GM23248 (cell line): Measurements from ENCODE around the gene BASP1. TPM values are rescaled to one million over a fixed set of nuclear protein-coding genes. Genes with fewer than 3 reads are reported as not detected.

ENCODE experiments used
- DNase-seq: peaks from one replicate; pipeline ENCODE4 v3.0.0-alpha.2; 2015
- H2AFZ ChIP-seq: fragments of 200-600 bp; sonication (generic); 2 replicates; pipeline ENCODE4 v1.6.1; 2016; ENCODE audit warnings: antibody characterized with exemption
- H3F3A ChIP-seq: fragments of 200-600 bp; sonication (generic); 2 replicates; pipeline ENCODE4 v1.6.1; 2016; ENCODE audit warnings: mild to moderate bottlenecking, antibody characterized with exemption, mixed run types; ENCODE audit not compliant: insufficient read depth
- H3K27ac ChIP-seq: fragments of 200-600 bp; sonication (generic); 2 replicates; pipeline ENCODE4 v1.5.1; 2016; ENCODE audit warnings: mild to moderate bottlenecking
- H3K27me3 ChIP-seq: fragments of 200-600 bp; sonication (generic); replicated peaks from 2 replicates; pipeline ENCODE4 v1.6.1; 2016; ENCODE audit warnings: mild to moderate bottlenecking; ENCODE audit not compliant: insufficient read depth
- H3K36me3 ChIP-seq: fragments of 200-600 bp; sonication (generic); 2 replicates; pipeline ENCODE4 v1.6.1; 2016; ENCODE audit warnings: low read depth, mild to moderate bottlenecking
- H3K4me1 ChIP-seq: fragments of 200-600 bp; sonication (generic); 2 replicates; pipeline ENCODE4 v1.6.1; 2016; ENCODE audit warnings: mild to moderate bottlenecking; ENCODE audit not compliant: insufficient read depth
- H3K4me2 ChIP-seq: fragments of 200-600 bp; sonication (generic); one replicate; pipeline ENCODE4 v1.6.1; 2016; ENCODE audit warnings: mild to moderate bottlenecking; ENCODE audit not compliant: unreplicated experiment
- H3K4me3 ChIP-seq: fragments of 200-600 bp; sonication (generic); 2 replicates; pipeline ENCODE4 v1.5.1; 2016; ENCODE audit warnings: mild to moderate bottlenecking
- H3K79me2 ChIP-seq: fragments of 200-600 bp; sonication (generic); 2 replicates; pipeline ENCODE4 v1.6.1; 2016; ENCODE audit warnings: mild to moderate bottlenecking; ENCODE audit not compliant: insufficient read depth
- H3K9ac ChIP-seq: fragments of 200-600 bp; sonication (generic); 2 replicates; pipeline ENCODE4 v1.6.1; 2016; ENCODE audit warnings: mild to moderate bottlenecking
- H3K9me2 ChIP-seq: fragments of 200-600 bp; sonication (generic); 2 replicates; pipeline ENCODE4 v1.6.1; 2016; ENCODE audit warnings: mixed run types, mild to moderate bottlenecking, moderate library complexity; ENCODE audit not compliant: insufficient read depth
- H3K9me3 ChIP-seq: fragments of 200-600 bp; sonication (generic); one replicate; pipeline ENCODE4 v1.6.1; 2017; ENCODE audit warnings: low read depth
- H4K20me1 ChIP-seq: fragments of 200-600 bp; sonication (generic); 2 replicates; pipeline ENCODE4 v1.6.0; 2016; ENCODE audit not compliant: insufficient read depth
- EZH2 ChIP-seq: fragments of 200-600 bp; sonication (generic); IDR thresholded peaks from 2 replicates; pipeline ENCODE4 v1.6.1; 2018; ENCODE audit warnings: antibody characterized with exemption, mild to moderate bottlenecking; ENCODE audit not compliant: insufficient read depth, poor library complexity, severe bottlenecking
- EZH2phosphoT487 ChIP-seq: fragments of 200-600 bp; sonication (generic); IDR thresholded peaks from 2 replicates; pipeline ENCODE4 v1.6.1; 2018; ENCODE audit warnings: antibody characterized with exemption, moderate library complexity, mild to moderate bottlenecking, low read depth; ENCODE audit not compliant: insufficient read depth
- WGBS, 2 experiments: methylation state at CpG; one replicate each; pipeline ENCODE4 v1.1.6; 2015 to 2017; ENCODE audit warnings: low lambda C conversion rate in 2 of 2, low coverage in 1 of 2; ENCODE audit errors: missing lambda C conversion rate in 2 of 2; 5-methylcytosine and 5-hydroxymethylcytosine counted together
- in situ Hi-C: fragments of 300-500 bp; cut with MboI; formaldehyde crosslinking; loops from 2 replicates; pipeline ENCODE4 v1.15.0; 2020
- polyA plus RNA-seq: library from polyadenylated mRNA; unstranded; fragments of >200 nt; fragmentation: Nextera tagmentation; extraction: Ambion mirVana; gene quantifications from 2 replicates; pipeline ENCODE4 v1.2.1, GENCODE V29; 2016
- small RNA-seq: library from RNA; depleted of rRNA; stranded (forward); fragments of <200 nt; gene quantifications from one replicate; pipeline ENCODE3, GENCODE V24; 2014; ENCODE audit warnings: low read depth, low replicate concordance
- total RNA-seq: library from RNA; depleted of rRNA; stranded (reverse); fragments of >200 nt; shearing (Covaris generic); gene quantifications from 2 replicates; pipeline ENCODE4 v1.2.3, GENCODE V29; 2014

BASP1 gene
- total and polyA plus RNA-seq, 2 experiments from 2014 or later = 58.4 to 121 TPM

GRCh38 chr5:17325770-17326599 lies 108.6 kb downstream of the BASP1 start:
- no peak for DNase-seq
- no peak overlapping the region for H3K9ac ChIP-seq

More at GRCh38 chr5:17325770-17326599, 108.6 kb downstream of the BASP1 start:
- Histone ChIP-seq H3K4me3 (no peak overlapping the region), H3K4me1 (no peaks in the 10 kb centered on the region), H4K20me1 (no peaks in the 10 kb centered on the region), H3K27ac (no peak overlapping the region), H3K9me3 (no peaks in the 10 kb centered on the region), H3F3A (no peaks in the 10 kb centered on the region), H2AFZ (no peak overlapping the region), H3K4me2 (no peak overlapping the region), H3K79me2 (no peaks in the 10 kb centered on the region), H3K27me3 (no peaks in the 10 kb centered on the region), H3K9me2 (no peaks in the 10 kb centered on the region), H3K36me3 (no peaks in the 10 kb centered on the region)
- 97% methylated on average over 3 of the region's 3 CpGs for WGBS, 2 experiments
- in situ Hi-C loops = no loop called here
- TF ChIP-seq EZH2 (no peak), EZH2phosphoT487 (no peak)

Small RNAs within 50 kb of the gene (small RNA-seq; reads per million reads assigned to genes)
- not detected for gene RNU6-1003P
